CD4-positive, alpha-beta T cell (primary cell): ENCODE measurements around the gene EMX2. TPM values are rescaled to one million over a fixed set of nuclear protein-coding genes. Genes with fewer than 3 reads are reported as not detected.
"Not testable (repeated sequence)": the region's sequence is repeated elsewhere in the genome, so short reads cannot be mapped to it uniquely, and the experiment has no call there.

Experiments used
- ATAC-seq: fragments of 200-7000 bp; cut with Tn5 transposase; one replicate; pipeline ENCODE4 v1.10.0; 2022; ENCODE audit warnings: mild to moderate bottlenecking; ENCODE audit not compliant: poor library complexity
- CTCF ChIA-PET: fragments of 350-600 bp; sonication (Branson Sonifier 250); formaldehyde crosslinking; loops from one replicate; lab custom pipeline; 2021; ENCODE audit warnings: antibody characterized with exemption, inconsistent platforms; lab: Charles Lee
- POLR2A ChIA-PET: fragments of 350-600 bp; sonication (Branson Sonifier 250); formaldehyde crosslinking; loops from one replicate; lab custom pipeline; 2021; ENCODE audit warnings: antibody characterized with exemption, inconsistent platforms; lab: Charles Lee
- DNase-seq, 14 experiments: peaks; one replicate each; pipeline ENCODE4 v3.0.0-alpha.2; 2013 to 2020; ENCODE audit warnings: mixed read lengths in 2 of 14
- H3K27ac ChIP-seq, 2 donors: one replicate each; pipeline versions ENCODE4 v1.5.1 to v1.7.0; 2013; ENCODE audit warnings: low read length in 2 of 2, low read depth in 1 of 2, mild to moderate bottlenecking in 1 of 2
- H3K27me3 ChIP-seq, 2 experiments: 1 replicate in 1 of 2; 2 replicates in 1 of 2; pipeline versions ENCODE4 v1.6.1 to v1.7.0; 2013; ENCODE audit warnings: low read length in 2 of 2, control low read depth in 1 of 2, mild to moderate bottlenecking in 1 of 2, moderate library complexity in 1 of 2; ENCODE audit not compliant: insufficient read depth in 2 of 2, control insufficient read depth in 1 of 2
- H3K36me3 ChIP-seq: one replicate; pipeline ENCODE4 v1.6.1; 2013; ENCODE audit warnings: low read length, control low read depth; ENCODE audit not compliant: insufficient read depth
- H3K4me1 ChIP-seq: one replicate; pipeline ENCODE4 v1.6.1; 2013; ENCODE audit warnings: low read length, control low read depth; ENCODE audit not compliant: insufficient read depth
- H3K4me3 ChIP-seq: one replicate; pipeline ENCODE4 v1.5.1; 2013; ENCODE audit warnings: mild to moderate bottlenecking, low read length, moderate library complexity
- H3K9me3 ChIP-seq, 2 experiments: 1 replicate in 1 of 2; 2 replicates in 1 of 2; pipeline versions ENCODE4 v1.6.1 to v1.7.0; 2013; ENCODE audit warnings: low read length in 2 of 2, mild to moderate bottlenecking in 2 of 2, control low read depth in 1 of 2, moderate library complexity in 1 of 2; ENCODE audit not compliant: control insufficient read depth in 1 of 2, insufficient read depth in 1 of 2
- H3K27ac Mint-ChIP-seq: one replicate; pipeline ENCODE4 v1.8.0; 2020; ENCODE audit warnings: mixed read lengths
- H3K27me3 Mint-ChIP-seq: one replicate; pipeline ENCODE4 v1.8.0; 2021; ENCODE audit warnings: mixed read lengths
- H3K36me3 Mint-ChIP-seq: one replicate; pipeline ENCODE4 v1.8.0; 2021; ENCODE audit warnings: low read depth, mixed read lengths
- H3K4me1 Mint-ChIP-seq: one replicate; pipeline ENCODE4 v1.8.0; 2021; ENCODE audit warnings: low read depth, mixed read lengths
- H3K4me3 Mint-ChIP-seq: one replicate; pipeline ENCODE4 v1.8.0; 2020; ENCODE audit warnings: mild to moderate bottlenecking, mixed read lengths
- H3K9me3 Mint-ChIP-seq: one replicate; pipeline ENCODE4 v1.8.0; 2020; ENCODE audit warnings: mixed read lengths
- CTCF ChIP-seq: fragments of 200-600 bp; IDR thresholded peaks from one replicate; pipeline ENCODE4 v1.8.0; 2022; ENCODE audit warnings: antibody characterized with exemption, mild to moderate bottlenecking
- intact Hi-C, 2 experiments: fragments of 100-400 bp; cut with DNase I in 1 of 2; cut with micrococcal nuclease in 1 of 2; formaldehyde crosslinking; loops; one replicate each; pipeline versions ENCODE4 v1.15.1 to v1.9.0; 2023 to 2025; cut with DNase I, micrococcal nuclease
- total RNA-seq, 174 experiments: library from RNA in 2 of 174; stranded (reverse) in 2 of 174; gene quantifications; one replicate each; pipeline ENCODE4 v1.2.3 and lab custom pipeline; 2021 to 2026

EMX2 gene
- total RNA-seq, 2 experiments from 2014 or later: not detected

GRCh38 chr10:117504562-117504961 is 38.0 kb upstream of the EMX2 start:
- H3K27ac Mint-ChIP-seq: no peak overlapping the region
- no peak for TF ChIP-seq CTCF
- POLR2A ChIA-PET: no interaction called here
- ATAC-seq (no peak), DNase-seq (no peak)
- Histone ChIP-seq H3K36me3 (no peaks in the 10 kb centered on the region), H3K4me1 (no peaks in the 10 kb centered on the region), H3K4me3 (no peak overlapping the region), H3K27me3 (peaks cover 5 to 7% of the 10 kb centered on the region in 2 experiments), H3K27ac (no peak overlapping the region), H3K9me3 (no peaks in the 10 kb centered on the region)
- intact Hi-C loops: no loop called here
- CTCF ChIA-PET: interaction anchor here (1.6 kb wide), 1 partner anchor 8 kb away, joined by 4 read pairs; no protein-coding TSS in a partner anchor
- no peaks in the 10 kb centered on the region for H3K36me3 Mint-ChIP-seq
- no peak overlapping the region for H3K4me3 Mint-ChIP-seq
- H3K9me3 Mint-ChIP-seq: no peaks in the 10 kb centered on the region
- no peaks in the 10 kb centered on the region for H3K4me1 Mint-ChIP-seq
- peaks cover 52% of the 10 kb centered on the region for H3K27me3 Mint-ChIP-seq

- H3K4me3 ChIP-seq, DNase-seq, POLR2A ChIA-PET, H3K9me3 ChIP-seq, H3K36me3 Mint-ChIP-seq, H3K4me1 ChIP-seq, H3K27me3 ChIP-seq, H3K27ac ChIP-seq, H3K9me3 Mint-ChIP-seq, intact Hi-C loops, H3K27ac Mint-ChIP-seq, H3K36me3 ChIP-seq, H3K4me3 Mint-ChIP-seq, H3K4me1 Mint-ChIP-seq, ATAC-seq: not testable (repeated sequence)
- CTCF ChIA-PET: interaction anchor here (1.3 kb wide), 1 partner anchor 11 kb away, joined by 3 read pairs; no protein-coding TSS in a partner anchor
- H3K27me3 Mint-ChIP-seq: peaks cover 49% of the 10 kb centered on the region
Measured at GRCh38 chr10:117507081-117507480, 35.5 kb upstream of the EMX2 start.

GRCh38 chr10:117509573-117509972 is 33.0 kb upstream of the EMX2 start:
- Histone ChIP-seq H3K27me3 (peaks cover 10 to 11% of the 10 kb centered on the region in 2 experiments), H3K27ac (no peak overlapping the region), H3K36me3 (no peaks in the 10 kb centered on the region), H3K4me1 (no peaks in the 10 kb centered on the region), H3K4me3 (no peak overlapping the region), H3K9me3 (no peaks in the 10 kb centered on the region)
- H3K27me3 Mint-ChIP-seq: peaks cover 54% of the 10 kb centered on the region
- DNase-seq: no peak
- ChIA-PET CTCF (interaction anchor here (1.0 kb wide), 1 partner anchor 13 kb away, joined by 3 read pairs; no protein-coding TSS in a partner anchor), POLR2A (no interaction called here)
- no peak overlapping the region for H3K4me3 Mint-ChIP-seq
- no peaks in the 10 kb centered on the region for H3K9me3 Mint-ChIP-seq
- H3K36me3 Mint-ChIP-seq: no peaks in the 10 kb centered on the region
- intact Hi-C loops: no loop called here
- no peak for ATAC-seq
- TF ChIP-seq CTCF: no peak
- no peak overlapping the region for H3K27ac Mint-ChIP-seq
- no peaks in the 10 kb centered on the region for H3K4me1 Mint-ChIP-seq
